Activated CD4-positive, alpha-beta T cell treated with anti-CD3 and anti-CD28 coated beads, Interleukin-2, Interleukin-6, amounts not matched to agents 100 ng/mL and 50 ng/mL, durations not matched to agents 16 hours and 8 hours (primary cell): ENCODE data around the gene GPSM1.
"Not testable (repeated sequence)": the region's sequence is repeated elsewhere in the genome, so short reads cannot be mapped to it uniquely, and the experiment has no call there.

ENCODE experiments used
- DNase-seq: peaks from one replicate; pipeline ENCODE4 v3.0.0-alpha.2; 2020

Gene GPSM1

DNA sequence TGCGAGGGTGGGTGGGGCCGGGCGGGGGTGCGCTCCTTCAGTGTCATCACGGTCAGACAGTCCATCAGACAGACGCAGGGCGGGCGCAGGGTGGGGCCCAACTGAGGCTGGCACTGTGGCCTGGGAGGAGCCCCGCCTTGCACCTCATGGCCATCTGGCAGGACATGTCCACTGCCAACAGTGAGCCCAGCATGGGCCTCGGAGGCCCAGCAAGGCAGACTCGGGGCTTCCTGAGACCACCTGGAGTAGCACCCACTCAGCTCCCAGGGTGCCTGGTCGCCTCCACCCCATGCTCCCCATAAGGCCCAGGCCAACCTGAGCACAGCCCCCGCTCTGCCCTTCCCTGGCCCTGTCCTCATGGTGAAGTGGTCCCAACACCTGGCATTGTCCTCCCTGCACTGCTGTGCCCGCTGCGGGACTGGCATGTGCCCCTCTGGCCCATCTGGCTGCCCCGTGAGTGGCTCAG, 8.5 kb upstream of the GPSM1 start:
- DNase-seq: no peak

- DNase-seq: not testable (repeated sequence)
These were observed 8.1 kb upstream of the GPSM1 start for GRCh38 chr9:136319244-136319643.

DNA sequence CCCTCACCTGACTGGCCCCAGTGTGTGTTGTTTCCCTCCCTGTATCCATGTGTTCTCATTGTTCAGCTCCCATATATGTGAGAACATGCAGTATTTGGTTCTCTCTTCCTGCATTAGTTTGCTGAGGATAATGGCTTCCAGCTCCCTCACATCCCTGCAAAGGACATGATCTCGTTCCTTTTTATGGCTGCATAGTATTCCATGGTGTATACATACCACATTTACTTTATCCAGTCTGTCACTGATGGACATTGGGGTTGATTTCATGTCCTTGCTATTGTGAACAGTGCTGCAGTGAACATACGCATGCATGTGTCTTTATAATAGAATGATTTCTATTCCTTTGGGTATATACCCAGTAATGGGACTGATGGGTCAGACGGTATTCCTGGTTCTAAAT, 7.4 kb upstream of the GPSM1 start:
- DNase-seq: not testable (repeated sequence)

- not testable (repeated sequence) for DNase-seq
These were observed 6.4 kb upstream of the GPSM1 start for GRCh38 chr9:136320972-136321371.

DNA sequence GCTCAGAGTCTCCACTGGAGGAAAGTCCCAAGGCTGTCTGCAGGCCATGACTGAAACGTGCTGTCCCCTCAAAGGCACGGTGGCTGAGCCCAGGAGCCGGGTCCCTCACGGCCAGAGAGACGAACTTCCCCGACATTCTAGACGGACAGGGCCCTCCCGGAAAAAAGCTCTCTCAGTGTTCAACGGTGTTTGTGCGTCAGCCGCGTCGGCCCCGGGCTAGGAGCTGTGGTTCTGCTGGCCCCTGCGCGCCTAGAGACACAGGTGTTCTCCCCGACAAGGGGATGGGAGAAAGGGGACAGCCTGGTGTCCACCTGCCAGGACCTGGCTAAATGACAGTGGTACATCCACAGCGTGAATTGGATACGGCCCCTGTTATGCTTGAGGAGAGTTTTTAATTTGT, 5.8 kb upstream of the GPSM1 start:
- DNase-seq: no peak

- no peak for DNase-seq
These were observed 4.5 kb upstream of the GPSM1 start for GRCh38 chr9:136322756-136323330.

GRCh38 chr9:136323371-136323789, 4.0 kb upstream of the GPSM1 start:
- no peak for DNase-seq

DNA sequence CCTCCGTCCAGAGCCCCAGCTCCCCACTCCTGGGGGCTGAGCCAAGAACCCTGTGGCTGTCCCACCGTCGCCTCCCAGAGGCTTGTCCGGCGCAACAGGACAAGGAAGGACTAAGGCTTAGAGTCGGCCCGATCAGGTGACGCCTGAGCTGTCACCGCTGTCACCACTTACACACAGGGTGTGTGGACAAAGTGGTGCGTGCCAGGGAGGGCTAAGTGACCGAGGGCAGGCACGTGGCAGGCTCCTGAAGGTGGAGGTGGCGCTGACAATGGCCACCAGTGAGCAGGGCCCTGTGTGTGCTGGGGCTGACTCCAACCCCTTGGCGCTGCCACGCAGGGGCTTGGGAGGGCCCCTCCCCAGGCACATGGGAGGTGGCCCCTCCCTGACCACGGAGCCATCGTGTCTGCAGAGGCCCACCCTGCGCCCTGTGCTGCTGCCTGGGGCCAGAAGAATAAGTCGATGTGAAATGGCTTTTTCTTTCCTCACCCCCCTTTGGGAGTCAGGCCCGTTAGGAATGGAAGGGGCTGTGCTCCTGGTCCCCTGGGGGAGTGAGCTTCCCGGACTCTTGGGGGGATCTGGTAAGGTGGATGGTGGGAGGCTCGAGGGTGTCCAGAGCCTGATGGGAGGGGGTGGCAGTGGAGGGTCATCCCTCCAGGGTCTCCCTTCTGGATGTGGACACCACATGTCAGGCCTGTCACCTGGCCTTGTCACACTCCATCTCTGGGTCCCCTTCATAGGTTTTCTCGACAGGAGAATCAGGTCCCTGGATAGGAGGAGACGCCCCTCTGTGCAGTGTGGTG, 2.6 kb upstream of the GPSM1 start:
- no peak for DNase-seq

GRCh38 chr9:136325358-136325757, 2.0 kb upstream of the GPSM1 start:
- no peak for DNase-seq

- DNase-seq: no peak
These were observed 1.1 kb upstream of the GPSM1 start for GRCh38 chr9:136326061-136326760.

GRCh38 chr9:136326761-136327303, 507 bp upstream of the GPSM1 start:
- no peak for DNase-seq

GRCh38 chr9:136328011-136328621, 777 bp downstream of the GPSM1 start:
- DNase-seq: no peak

DNA sequence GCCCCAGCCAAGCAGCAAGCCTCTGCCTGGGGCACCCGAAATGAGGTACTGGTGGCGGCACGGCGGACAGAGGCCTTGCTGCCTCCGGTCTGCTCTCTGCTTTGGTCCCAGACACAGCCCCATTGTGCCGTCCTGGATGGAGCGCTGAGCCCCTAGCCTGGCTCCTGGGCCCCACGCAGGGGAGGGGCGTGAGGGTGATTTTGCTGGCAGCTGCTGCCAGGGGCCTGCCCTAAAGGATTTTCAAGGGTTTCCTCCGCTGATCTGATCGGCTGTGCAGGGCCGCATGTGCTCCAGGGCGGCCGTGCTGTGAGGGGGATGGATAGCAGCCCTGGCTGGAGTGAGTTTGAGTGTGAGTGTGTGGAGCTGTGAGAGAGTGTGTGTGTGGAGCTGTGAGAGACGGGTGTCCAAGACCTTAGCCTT, 1.3 kb downstream of the GPSM1 start:
- no peak for DNase-seq

GRCh38 chr9:136329211-136329627, 1.9 kb downstream of the GPSM1 start:
- no peak for DNase-seq

DNA sequence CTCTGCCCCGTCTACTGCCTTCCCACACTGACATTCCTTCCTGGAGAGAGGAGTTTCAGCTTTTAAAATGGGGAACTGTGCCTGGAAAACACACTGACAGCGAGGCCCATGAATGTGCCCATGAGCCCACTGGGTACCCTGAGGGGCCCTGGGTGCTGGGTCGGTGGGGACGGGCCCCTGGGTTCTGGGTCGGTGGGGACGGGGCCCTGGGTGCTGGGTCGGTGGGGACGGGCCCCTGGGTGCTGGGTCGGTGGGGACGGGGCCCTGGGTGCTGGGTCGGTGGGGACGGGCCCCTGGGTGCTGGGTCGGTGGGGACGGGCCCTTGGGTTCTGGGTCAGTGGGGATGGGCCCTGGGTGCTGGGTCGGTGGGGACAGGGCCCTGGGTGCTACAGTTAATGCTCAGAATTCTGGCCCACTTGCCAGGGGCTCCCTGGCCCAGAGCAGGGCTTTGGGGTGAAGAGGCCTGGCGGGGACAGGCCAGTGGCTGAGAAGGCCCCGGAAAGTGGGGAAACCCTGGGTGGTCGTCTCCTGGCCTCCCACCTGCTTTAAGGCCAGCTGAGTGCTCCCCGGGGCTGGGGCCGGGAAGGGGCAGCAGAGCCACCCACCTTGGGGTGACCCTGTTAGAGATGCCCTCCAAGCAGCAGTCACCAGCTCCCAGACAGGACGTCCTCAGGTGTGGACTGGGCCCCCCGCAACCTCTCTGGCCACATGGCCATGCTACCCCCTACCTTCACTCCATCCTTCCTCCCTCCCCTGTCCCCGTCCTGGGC, 2.5 kb downstream of the GPSM1 start:
- no peak for DNase-seq

GRCh38 chr9:136330406-136330990, 3.2 kb downstream of the GPSM1 start:
- DNase-seq: no peak

GRCh38 chr9:136331030-136331429, 3.7 kb downstream of the GPSM1 start:
- no peak for DNase-seq

DNA sequence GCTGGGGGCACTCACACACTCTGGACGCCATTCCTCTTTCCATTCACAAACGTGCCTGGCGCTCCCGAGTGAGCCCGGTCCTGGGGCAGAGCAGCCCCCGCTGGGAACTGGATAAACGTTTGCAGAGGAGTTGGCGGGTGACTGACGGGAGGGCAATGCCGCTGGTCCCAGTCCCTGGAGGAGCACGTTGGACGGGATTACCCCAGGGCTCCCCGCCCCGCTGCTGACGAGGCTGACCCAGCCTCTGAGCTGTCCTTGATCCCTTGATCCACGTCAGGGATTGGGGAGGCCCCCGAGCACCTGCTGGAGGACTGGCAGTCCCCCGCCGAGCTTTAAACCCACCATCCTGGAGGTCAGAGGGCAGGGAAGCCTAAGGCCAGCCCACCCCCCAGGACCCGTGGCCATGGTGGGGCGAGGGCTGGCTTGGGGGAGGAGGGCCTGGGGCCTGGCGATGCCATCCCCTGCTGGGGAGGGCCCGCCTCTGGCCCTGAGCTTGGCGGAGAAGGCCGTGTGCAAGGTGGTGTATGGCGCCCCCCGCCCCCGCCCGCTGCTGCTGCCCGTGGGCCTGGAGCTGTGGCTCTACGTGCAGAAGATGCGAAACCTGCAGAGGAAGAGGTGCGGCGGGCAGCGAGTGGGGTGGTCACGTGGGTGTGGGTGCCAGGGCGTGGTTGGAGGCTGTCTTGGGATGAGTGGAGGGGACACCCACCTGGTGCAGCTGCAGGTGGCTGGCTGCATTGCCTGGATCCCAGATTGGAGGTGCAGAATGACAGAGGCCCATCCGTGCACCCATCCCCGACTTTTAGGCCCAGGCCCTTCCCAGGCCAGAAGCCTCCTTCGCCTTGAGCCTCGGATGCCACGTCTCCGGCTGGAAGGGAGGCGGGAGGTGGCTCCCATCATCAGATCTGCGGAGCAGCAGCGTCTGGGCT, 4.5 kb downstream of the GPSM1 start:
- DNase-seq: no peak

DNA sequence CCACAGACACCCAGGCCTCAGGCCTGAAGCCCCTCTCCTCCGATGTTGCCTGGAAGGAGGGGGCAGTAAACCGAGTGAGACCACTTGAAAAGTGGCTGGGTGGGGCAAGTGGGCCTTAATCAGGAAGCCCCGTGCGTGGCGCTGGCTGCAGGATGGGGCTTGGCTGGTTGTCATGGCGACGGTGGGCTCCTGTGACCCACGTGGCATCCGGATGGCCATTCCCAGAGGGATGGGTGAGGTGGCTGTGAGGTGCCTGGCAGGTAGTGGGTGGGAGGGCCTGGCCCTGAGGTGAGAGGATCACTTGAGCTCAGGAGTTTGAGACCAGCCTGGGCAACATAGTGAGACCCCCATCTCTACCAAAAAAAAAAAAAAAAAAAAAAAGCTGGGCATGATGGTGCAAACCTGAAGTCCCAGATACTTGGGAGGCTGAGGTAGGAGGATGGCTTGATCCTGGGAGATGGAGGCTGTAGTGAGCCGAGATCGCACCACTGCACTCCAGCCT, 5.2 kb downstream of the GPSM1 start:
- no peak for DNase-seq

DNA sequence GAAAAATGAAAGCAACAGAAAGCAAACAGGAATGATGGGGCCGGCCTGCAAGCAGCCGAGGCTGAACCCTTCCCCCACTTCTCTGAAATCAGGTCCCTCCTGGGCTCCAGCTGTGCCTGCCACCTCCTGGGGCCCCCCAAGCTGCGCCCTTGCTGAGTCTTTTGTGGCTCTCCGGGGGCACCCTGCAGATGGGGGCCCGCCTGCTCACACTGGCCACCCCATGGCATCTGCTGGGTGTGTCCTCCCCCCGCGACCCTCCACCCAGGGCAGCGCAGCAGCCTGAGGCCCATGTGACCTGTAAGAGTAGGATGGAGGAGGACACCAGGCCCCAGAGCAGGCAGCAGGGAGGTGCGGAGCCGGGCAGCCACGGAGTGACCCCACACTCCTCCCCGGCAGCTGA, 5.7 kb downstream of the GPSM1 start:
- DNase-seq: no peak

DNA sequence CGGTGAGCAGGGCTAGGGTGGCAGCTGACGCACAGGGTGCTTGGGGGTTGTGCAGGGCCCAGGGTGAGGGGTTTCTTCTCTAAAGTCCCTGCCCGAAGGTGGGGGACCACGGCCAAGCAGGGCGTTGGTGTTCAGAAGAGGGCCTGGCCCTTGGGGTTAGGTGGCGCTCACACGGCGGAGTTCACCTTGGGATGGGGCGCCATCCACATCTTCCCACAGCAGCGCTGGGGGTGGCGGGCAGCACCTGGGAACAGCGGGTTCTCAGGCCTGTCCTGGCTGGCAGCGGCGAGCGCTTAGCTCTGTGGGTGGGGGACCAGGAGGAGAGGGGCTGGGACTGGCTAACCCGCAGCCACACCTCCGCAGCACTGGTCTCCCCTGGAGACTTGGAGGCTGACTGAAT, 6.1 kb downstream of the GPSM1 start:
- no peak for DNase-seq
